GM18873 (cell line): ENCODE measurements around the gene EPS15.
"Not testable (repeated sequence)": the region's sequence is repeated elsewhere in the genome, so short reads cannot be mapped to it uniquely, and the experiment has no call there.

Experiments
- ATAC-seq: cut with Tn5 transposase; IDR thresholded peaks from one replicate; pipeline ENCODE4 v1.9.1; 2021; ENCODE audit warnings: mild to moderate bottlenecking, moderate library complexity, moderate number of reproducible peaks; ENCODE audit not compliant: unreplicated experiment, low FRiP score

Gene EPS15

GRCh38 chr1:51409755-51410541, 109.1 kb downstream of the EPS15 start:
- ATAC-seq = not testable (repeated sequence)

GRCh38 chr1:51392241-51392640, 126.8 kb downstream of the EPS15 start:
- no peak for ATAC-seq

GRCh38 chr1:51390641-51391040, 128.4 kb downstream of the EPS15 start:
- ATAC-seq = not testable (repeated sequence)

GRCh38 chr1:51387288-51387687, 131.8 kb downstream of the EPS15 start:
- not testable (repeated sequence) for ATAC-seq

- not testable (repeated sequence) for ATAC-seq
These were observed 132.8 kb downstream of the EPS15 start for GRCh38 chr1:51386259-51386658.

- ATAC-seq = no peak
These were observed 133.3 kb downstream of the EPS15 start for GRCh38 chr1:51385776-51386175.

GRCh38 chr1:51381964-51382363, 137.1 kb downstream of the EPS15 start:
- ATAC-seq = no peak

GRCh38 chr1:51380936-51381335, 138.1 kb downstream of the EPS15 start:
- ATAC-seq = no peak

- ATAC-seq = no peak
These were observed 140.2 kb downstream of the EPS15 start for GRCh38 chr1:51378871-51379270.

GRCh38 chr1:51373898-51374297, 145.2 kb downstream of the EPS15 start:
- ATAC-seq = no peak

GRCh38 chr1:51372561-51372960, 146.5 kb downstream of the EPS15 start:
- no peak for ATAC-seq

GRCh38 chr1:51369171-51369570, 149.9 kb downstream of the EPS15 start:
- ATAC-seq = no peak

- no peak for ATAC-seq
These were observed 153.3 kb downstream of the EPS15 start for GRCh38 chr1:51365774-51366173.

- no peak for ATAC-seq
These were observed 159.2 kb downstream of the EPS15 start for GRCh38 chr1:51359879-51360278.

- no peak for ATAC-seq
These were observed 163.7 kb downstream of the EPS15 start for GRCh38 chr1:51355382-51355781.

- ATAC-seq = no peak
These were observed 164.7 kb downstream of the EPS15 start for GRCh38 chr1:51354416-51354815.

- no peak for ATAC-seq
These were observed 167.2 kb downstream of the EPS15 start for GRCh38 chr1:51351907-51352306.

GRCh38 chr1:51349862-51350261, 169.2 kb downstream of the EPS15 start:
- ATAC-seq = no peak

- ATAC-seq = no peak
These were observed 170.9 kb downstream of the EPS15 start for GRCh38 chr1:51348147-51348527.

- no peak for ATAC-seq
These were observed 171.5 kb downstream of the EPS15 start for GRCh38 chr1:51347398-51348146.

GRCh38 chr1:51346086-51346942, 172.8 kb downstream of the EPS15 start:
- ATAC-seq = no peak
